ENCODE data around the gene GPR39.

Gene GPR39

GRCh38 chr2:132607426-132608090, 191.0 kb downstream of the GPR39 start:
- CTCF ChIA-PET = interaction anchor here (0.6 to 1.5 kb wide), 4 partner anchors 21 to 89 kb away, joined by 3 to 4 read pairs (median 3); no protein-coding TSS in a partner anchor
- no peak for TF ChIP-seq CTCF (IDR thresholded peaks at IDR 0.05; ENCODE audit: insufficient read depth, low read length, missing control alignments)
- DNase-seq (ENCODE audit: low read depth, low spot score) = no peak
- POLR2A ChIA-PET = no interaction called here
- H3K4me3 ChIP-seq (ENCODE audit: low read depth, low read length) = no peak overlapping the region

GRCh38 chr2:132608311-132608710, 191.7 kb downstream of the GPR39 start:
- POLR2A ChIA-PET = no interaction called here
- DNase-seq (ENCODE audit: low read depth, low spot score) = no peak
- TF ChIP-seq CTCF (IDR thresholded peaks at IDR 0.05; ENCODE audit: insufficient read depth, low read length, missing control alignments) = no peak
- H3K4me3 ChIP-seq (ENCODE audit: low read depth, low read length) = no peak overlapping the region
- CTCF ChIA-PET = no interaction called here

- ChIA-PET CTCF (no interaction called here), POLR2A (no interaction called here)
- no peak for DNase-seq (ENCODE audit: low read depth, low spot score)
- no peak for TF ChIP-seq CTCF (IDR thresholded peaks at IDR 0.05; ENCODE audit: insufficient read depth, low read length, missing control alignments)
- H3K4me3 ChIP-seq (ENCODE audit: low read depth, low read length) = no peak overlapping the region
Observed at GRCh38 chr2:132609101-132609890, 192.7 kb downstream of the GPR39 start.

- no peak for DNase-seq (ENCODE audit: low read depth, low spot score)
- POLR2A ChIA-PET = interaction anchor here (0.6 kb wide), 1 partner anchor 11 kb away, joined by 3 read pairs; no protein-coding TSS in a partner anchor
- CTCF ChIA-PET = interaction anchor here (0.7 kb wide), 1 partner anchor 560 kb away, joined by 3 read pairs; no protein-coding TSS in a partner anchor
- TF ChIP-seq CTCF (IDR thresholded peaks at IDR 0.05; ENCODE audit: insufficient read depth, low read length, missing control alignments) = no peak
- no peak overlapping the region for H3K4me3 ChIP-seq (ENCODE audit: low read depth, low read length)
Observed at GRCh38 chr2:132611719-132612118, 195.1 kb downstream of the GPR39 start.

GRCh38 chr2:132615329-132616085, 198.9 kb downstream of the GPR39 start:
- ChIA-PET POLR2A (no interaction called here), CTCF (no interaction called here)
- DNase-seq (ENCODE audit: low read depth, low spot score) = no peak
- H3K4me3 ChIP-seq (ENCODE audit: low read depth, low read length) = no peak overlapping the region
- TF ChIP-seq CTCF (IDR thresholded peaks at IDR 0.05; ENCODE audit: insufficient read depth, low read length, missing control alignments) = no peak

GRCh38 chr2:132617989-132618388, 201.4 kb downstream of the GPR39 start:
- ChIA-PET POLR2A (no interaction called here), CTCF (no interaction called here)
- no peak for DNase-seq (ENCODE audit: low read depth, low spot score)
- H3K4me3 ChIP-seq (ENCODE audit: low read depth, low read length) = no peak overlapping the region
- no peak for TF ChIP-seq CTCF (IDR thresholded peaks at IDR 0.05; ENCODE audit: insufficient read depth, low read length, missing control alignments)
